H1 (cell line): ENCODE measurements around the gene TMEM144. TPM values are rescaled to one million over a fixed set of nuclear protein-coding genes. Genes with fewer than 3 reads are reported as not detected.

Experiments
- CTCF ChIA-PET: fragments of 300-600 bp; sonication (Branson Sonifier 250); formaldehyde crosslinking; loops from one replicate; lab custom pipeline; 2021; ENCODE audit not compliant: partially characterized antibody; lab: Charles Lee
- POLR2A ChIA-PET: fragments of 300-600 bp; sonication (Branson Sonifier 250); formaldehyde crosslinking; loops from one replicate; lab custom pipeline; 2021; ENCODE audit warnings: inconsistent platforms; ENCODE audit not compliant: partially characterized antibody; lab: Charles Lee
- DNase-seq, 2 experiments: peaks; one replicate each; pipeline versions ENCODE4 v3.0.0 to v3.0.0-alpha.2; 2010 to 2022; ENCODE audit warnings: low spot score in 2 of 2, low read depth in 1 of 2, mixed read lengths in 1 of 2
- FAIRE-seq: peaks from 2 replicates; lab custom pipeline; 2011; peaks lifted over from hg19 to GRCh38; lab: Jason Lieb, UNC
- H2AFZ ChIP-seq: 2 replicates; pipeline ENCODE4 v1.8.1; 2012; ENCODE audit warnings: low read length, inconsistent platforms
- H2AK5ac ChIP-seq: 2 replicates; pipeline ENCODE4 v1.6.1; 2013; ENCODE audit warnings: low read depth, low read length
- H2BK120ac ChIP-seq: replicated peaks from 2 replicates; pipeline ENCODE3; 2013; ENCODE audit warnings: low read depth, low read length, inconsistent platforms
- H2BK12ac ChIP-seq: 2 replicates; pipeline ENCODE4 v1.6.1; 2013; ENCODE audit warnings: low read depth, low read length
- H2BK15ac ChIP-seq: 2 replicates; pipeline ENCODE4 v1.6.1; 2013; ENCODE audit warnings: low read length
- H2BK20ac ChIP-seq: 2 replicates; pipeline ENCODE4 v1.6.1; 2013; ENCODE audit warnings: low read length
- H2BK5ac ChIP-seq: 2 replicates; pipeline ENCODE4 v1.6.1; 2013; ENCODE audit warnings: low read depth, low read length
- H3K14ac ChIP-seq: 2 replicates; pipeline ENCODE4 v1.6.1; 2013; ENCODE audit warnings: inconsistent platforms; ENCODE audit not compliant: insufficient read length
- H3K18ac ChIP-seq: 2 replicates; pipeline ENCODE4 v1.6.1; 2013; ENCODE audit warnings: low read length; ENCODE audit errors: extremely low read depth
- H3K23ac ChIP-seq: 2 replicates; pipeline ENCODE4 v1.6.1; 2013; ENCODE audit warnings: inconsistent platforms; ENCODE audit not compliant: insufficient read length
- H3K23me2 ChIP-seq: 2 replicates; pipeline ENCODE4 v1.6.1; 2013; ENCODE audit warnings: low read depth, low read length
- H3K27ac ChIP-seq: 2 replicates; pipeline ENCODE4 v1.6.1; 2011; ENCODE audit warnings: low read depth, low read length, inconsistent platforms
- H3K27me3 ChIP-seq, 4 experiments: replicated peaks in 1 of 4; 1 replicate in 1 of 4; 2 replicates in 3 of 4; pipeline versions ENCODE4 v1.6.1 to v1.8.1; 2011 to 2013; ENCODE audit warnings: low read length in 3 of 4, mild to moderate bottlenecking in 3 of 4, inconsistent platforms in 2 of 4, mixed read lengths in 2 of 4, moderate library complexity in 1 of 4; ENCODE audit not compliant: control insufficient read depth in 3 of 4, insufficient read depth in 3 of 4; ENCODE audit errors: extremely low read depth in 1 of 4
- H3K36me3 ChIP-seq, 4 experiments: 2 replicates each; pipeline versions ENCODE4 v1.6.1 to v1.8.1; 2011 to 2013; ENCODE audit warnings: mild to moderate bottlenecking in 4 of 4, low read length in 3 of 4, moderate library complexity in 2 of 4, control low read depth in 1 of 4, inconsistent platforms in 1 of 4; ENCODE audit not compliant: insufficient read depth in 4 of 4, control insufficient read depth in 2 of 4
- H3K4ac ChIP-seq: replicated peaks from 2 replicates; pipeline ENCODE3; 2013; ENCODE audit warnings: low read length, low read depth, mixed read lengths, inconsistent platforms; ENCODE audit not compliant: insufficient read length
- H3K4me1 ChIP-seq, 4 experiments: replicated peaks in 1 of 4; 1 replicate in 1 of 4; 2 replicates in 3 of 4; pipeline versions ENCODE4 v1.6.1 to v1.8.1; 2011 to 2013; ENCODE audit warnings: low read length in 3 of 4, inconsistent platforms in 2 of 4, mixed read lengths in 1 of 4; ENCODE audit not compliant: insufficient read depth in 4 of 4, control insufficient read depth in 3 of 4
- H3K4me2 ChIP-seq, 2 experiments: 2 replicates each; pipeline versions ENCODE4 v1.6.1 to v1.8.1; 2011 to 2013; ENCODE audit warnings: low read depth in 2 of 2, low read length in 2 of 2, control low read depth in 1 of 2, inconsistent platforms in 1 of 2, mild to moderate bottlenecking in 1 of 2; ENCODE audit not compliant: insufficient read depth in 1 of 2
- H3K4me3 ChIP-seq, 4 experiments: fragments of 200-600, 300-600 bp in 1 of 4; sonication (generic), shearing (Covaris generic), sonication (Bioruptor Twin) in 1 of 4; 2 replicates each; pipeline versions ENCODE4 v1.5.1 to v1.8.1; 2011 to 2016; ENCODE audit warnings: low read length in 4 of 4, low read depth in 3 of 4, control low read depth in 2 of 4, inconsistent platforms in 2 of 4, mild to moderate bottlenecking in 2 of 4, mixed read lengths in 1 of 4, moderate library complexity in 1 of 4; ENCODE audit not compliant: insufficient read depth in 2 of 4; ENCODE audit errors: extremely low read depth in 1 of 4
- H3K56ac ChIP-seq: replicated peaks from 2 replicates; pipeline ENCODE3; 2013; ENCODE audit warnings: low read depth, mild to moderate bottlenecking, mixed read lengths, low read length, inconsistent platforms; ENCODE audit not compliant: insufficient read length
- H3K79me1 ChIP-seq: 2 replicates; pipeline ENCODE4 v1.6.1; 2013; ENCODE audit warnings: low read depth, low read length, control low read depth
- H3K79me2 ChIP-seq, 2 experiments: 2 replicates each; pipeline versions ENCODE4 v1.6.1 to v1.8.1; 2012 to 2013; ENCODE audit warnings: low read length in 2 of 2, mild to moderate bottlenecking in 2 of 2, inconsistent platforms in 1 of 2; ENCODE audit not compliant: insufficient read depth in 2 of 2, control insufficient read depth in 1 of 2
- H3K9ac ChIP-seq, 4 experiments: replicated peaks in 1 of 4; 1 replicate in 1 of 4; 2 replicates in 3 of 4; pipeline versions ENCODE4 v1.6.1 to v1.8.1; 2011 to 2013; ENCODE audit warnings: low read depth in 3 of 4, low read length in 3 of 4, control low read depth in 2 of 4, mild to moderate bottlenecking in 2 of 4, moderate library complexity in 2 of 4, inconsistent platforms in 1 of 4; ENCODE audit errors: extremely low read depth in 1 of 4
- H3K9me3 ChIP-seq, 2 experiments: 2 replicates each; pipeline versions ENCODE4 v1.6.1 to v1.8.1; 2012 to 2013; ENCODE audit warnings: mild to moderate bottlenecking in 2 of 2, moderate library complexity in 2 of 2, control low read depth in 1 of 2, inconsistent platforms in 1 of 2, low read depth in 1 of 2, low read length in 1 of 2, mixed read lengths in 1 of 2; ENCODE audit not compliant: insufficient read depth in 2 of 2
- H4K20me1 ChIP-seq, 2 experiments: replicated peaks in 1 of 2; 2 replicates each; pipeline versions ENCODE3 to v1.8.1; 2011 to 2013; ENCODE audit warnings: inconsistent platforms in 2 of 2, low read length in 2 of 2, mild to moderate bottlenecking in 1 of 2; ENCODE audit not compliant: insufficient read depth in 2 of 2, control insufficient read depth in 1 of 2
- H4K5ac ChIP-seq: 2 replicates; pipeline ENCODE4 v1.6.1; 2013; ENCODE audit warnings: low read length, low read depth, mixed read lengths, inconsistent platforms; ENCODE audit not compliant: insufficient read length
- H4K8ac ChIP-seq: 2 replicates; pipeline ENCODE4 v1.8.0; 2013; ENCODE audit warnings: mild to moderate bottlenecking, moderate library complexity, low read length, inconsistent platforms; ENCODE audit not compliant: insufficient read depth; ENCODE audit errors: extremely low read depth
- H4K91ac ChIP-seq: replicated peaks from 2 replicates; pipeline ENCODE3; 2013; ENCODE audit warnings: low read length, mixed read lengths, inconsistent platforms; ENCODE audit not compliant: insufficient read length
- ASH2L ChIP-seq: fragments of 200-600, 300-600 bp; sonication (generic); IDR thresholded peaks from one replicate; pipeline ENCODE4 v1.7.1; 2017; ENCODE audit warnings: low read length
- BRCA1 ChIP-seq: IDR thresholded peaks from 2 replicates; pipeline ENCODE4 v1.6.1; 2012; ENCODE audit warnings: low read depth, low read length, improper control_type of control experiment
- CHD1 ChIP-seq: IDR thresholded peaks from 2 replicates; pipeline ENCODE4 v1.6.1; 2012; ENCODE audit warnings: low read depth, low read length, improper control_type of control experiment
- CHD2 ChIP-seq: IDR thresholded peaks from 2 replicates; pipeline ENCODE4 v1.6.1; 2012; ENCODE audit warnings: low read length, improper control_type of control experiment
- CTBP2 ChIP-seq: IDR thresholded peaks from 2 replicates; pipeline ENCODE4 v1.7.0; 2011; ENCODE audit warnings: borderline replicate concordance, mild to moderate bottlenecking, moderate library complexity, mixed read lengths, low read length; ENCODE audit not compliant: insufficient read depth, insufficient read length
- GABPA ChIP-seq: IDR thresholded peaks from 2 replicates; pipeline ENCODE4 v1.6.1; 2011; ENCODE audit warnings: mild to moderate bottlenecking, low read length, moderate library complexity, borderline replicate concordance; ENCODE audit not compliant: insufficient read depth
- HDAC2 ChIP-seq, 2 experiments: fragments of 300-600 bp in 1 of 2; sonication (generic) in 1 of 2; IDR thresholded peaks; 2 replicates each; pipeline ENCODE4 v1.6.1; 2011 to 2012; ENCODE audit warnings: low read depth in 2 of 2, low read length in 2 of 2, mild to moderate bottlenecking in 2 of 2, moderate library complexity in 2 of 2, borderline replicate concordance in 1 of 2, inconsistent platforms in 1 of 2
- JUND ChIP-seq: IDR thresholded peaks from 2 replicates; pipeline ENCODE4 v1.6.1; 2011; ENCODE audit warnings: mild to moderate bottlenecking, improper control_type of control experiment, low read length
- NANOG ChIP-seq: IDR thresholded peaks from 2 replicates; pipeline ENCODE4 v1.6.1; 2011; ENCODE audit warnings: low read length, low read depth, mild to moderate bottlenecking, inconsistent platforms; ENCODE audit not compliant: insufficient read depth, poor library complexity, severe bottlenecking
- SUZ12 ChIP-seq: fragments of 200-600 bp; sonication (generic); IDR thresholded peaks from 2 replicates; pipeline ENCODE4 v1.6.1; 2012; ENCODE audit warnings: mild to moderate bottlenecking, inconsistent platforms, low read length, moderate library complexity, mixed read lengths
- WGBS, 2 experiments: shearing (Covaris generic) in 1 of 2; methylation state at CpG; one replicate each; pipeline versions ENCODE4 v1.1.6 to v1.1.7; 2013 to 2015; ENCODE audit warnings: low lambda C conversion rate in 2 of 2, mixed read lengths in 2 of 2, inconsistent platforms in 1 of 2, low coverage in 1 of 2, missing lambda C conversion rate in 1 of 2; ENCODE audit not compliant: insufficient replicate concordance in 2 of 2, insufficient coverage in 1 of 2, insufficient read length in 1 of 2; ENCODE audit errors: extremely low coverage in 1 of 2, missing lambda C conversion rate in 1 of 2; 5-methylcytosine and 5-hydroxymethylcytosine counted together
- polyA plus RNA-seq, 7 experiments: library from polyadenylated mRNA; depleted of rRNA in 3 of 7; stranded (reverse) in 5 of 7; unstranded in 2 of 7; fragments of >200 nt in 5 of 7; fragments of 200-250 nt in 2 of 7; gene quantifications; 1 replicate in 5 of 7; 2 replicates in 1 of 7; 4 replicates in 1 of 7; pipeline versions ENCODE4 v1.2.1 to v1.2.3, GENCODE V29; 2011 to 2013; ENCODE audit warnings: missing spikeins in 2 of 7, mixed read lengths in 2 of 7
- total RNA-seq: library from RNA; stranded (reverse); fragmentation: NEBNext Ultra II Directional; extraction: Animal tissue kit (Norgen Biotek cat#: 25700); gene quantifications from 2 replicates; pipeline ENCODE4 v1.2.1, GENCODE V29; 2021
- TF ChIP-seq, protein P1 (sequence below): IDR thresholded peaks from 2 replicates; pipeline ENCODE4 v1.6.1; 2011; ENCODE audit warnings: low read length, improper control_type of control experiment

The TMEM144 gene
- total and polyA plus RNA-seq, 2 of the 8 experiments (the other 6 are each of a cell fraction or from before 2014, with no cell fraction given), result 1.9 to 2.6 TPM

DNA sequence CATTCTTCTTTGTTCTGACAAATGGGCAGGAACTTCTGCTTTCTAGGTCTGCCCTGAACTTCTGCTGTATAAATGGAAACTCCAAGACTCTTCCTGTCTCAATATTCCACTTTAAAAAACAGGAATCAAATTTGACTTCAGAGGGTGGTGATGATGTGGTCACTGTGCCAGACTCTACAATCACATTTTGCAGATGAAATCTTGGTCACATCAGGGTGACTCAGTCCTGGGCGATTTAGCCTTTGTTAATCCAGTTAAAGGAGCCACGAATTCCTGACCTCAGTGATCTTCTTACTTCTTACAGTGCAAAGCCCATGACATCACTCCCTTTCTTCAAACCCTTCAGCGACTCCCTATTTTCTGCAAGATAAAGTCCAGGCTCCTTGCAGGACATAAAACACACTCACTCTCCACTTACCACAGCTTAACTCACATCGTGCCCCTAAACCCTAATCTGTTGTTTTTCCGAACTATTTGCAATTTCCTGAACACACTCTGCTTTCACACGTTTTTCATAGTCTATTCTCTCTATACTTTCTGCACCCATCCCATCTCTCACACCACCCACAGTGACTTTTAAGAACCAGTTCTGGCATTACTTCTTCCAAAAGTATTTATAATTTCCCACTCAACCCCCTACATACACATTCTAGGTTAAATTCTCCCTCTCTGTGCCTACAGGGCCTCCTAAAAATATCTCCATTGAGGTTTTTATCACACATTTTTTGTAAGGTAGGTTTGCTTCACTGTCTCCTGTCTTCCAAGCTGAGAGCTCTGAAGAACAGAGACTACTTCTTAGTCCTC is 48.5 kb upstream of the TMEM144 start:
- Histone ChIP-seq H2AFZ (peak overlapping the region; percentile 50; the same call in 1 of the 2 replicates), H2BK15ac (no peak overlapping the region), H3K79me1 (no peaks in the 10 kb centered on the region), H3K4me2 (no peak overlapping the region), H2AK5ac (no peak overlapping the region), H3K18ac (no peak overlapping the region), H3K27ac (no peak overlapping the region), H3K23me2 (no peaks in the 10 kb centered on the region), H4K5ac (no peak overlapping the region), H3K36me3 (no peaks in the 10 kb centered on the region), H3K79me2 (no peaks in the 10 kb centered on the region), H2BK20ac (no peak overlapping the region), H2BK120ac (no peak overlapping the region), H3K14ac (no peak overlapping the region), H3K23ac (no peak overlapping the region), H4K20me1 (no peaks in the 10 kb centered on the region), H4K91ac (no peak overlapping the region), H3K4me1 (no peaks in the 10 kb centered on the region), H3K4me3 (no peak overlapping the region), H2BK5ac (no peak overlapping the region), H3K9ac (no peak overlapping the region; a peak in 1 of 7 replicates), H3K4ac (no peak overlapping the region), H3K56ac (no peak overlapping the region), H3K27me3 (no peaks in the 10 kb centered on the region), H4K8ac (no peak overlapping the region), H3K9me3 (no peaks in the 10 kb centered on the region), H2BK12ac (no peak overlapping the region)
- CTCF ChIA-PET, result interaction anchor here (5.4 kb wide), 1 partner anchor 10 kb away, joined by 23 read pairs; the partner anchor contains the start of gene GASK1B
- WGBS, 2 experiments, result 91% methylated on average over 6 of the region's 6 CpGs; no CpG with 5 or more reads in 1 of the 2 experiments
- DNase-seq (no peak), FAIRE-seq (no peak)
- POLR2A ChIA-PET, result no interaction called here
- no peak for TF ChIP-seq CHD2
- no peak for TF ChIP-seq ASH2L
- TF ChIP-seq SUZ12, result no peak
- no peak for TF ChIP-seq JUND
- no peak for TF ChIP-seq CTBP2
- no peak for TF ChIP-seq NANOG
- TF ChIP-seq GABPA, result no peak
- no peak for TF ChIP-seq HDAC2 (IDR thresholded peaks at IDR 0.05; ENCODE audit: borderline replicate concordance in 1 of 2, low read depth in 2 of 2, low read length in 2 of 2)
- TF ChIP-seq BRCA1, result no peak
- TF ChIP-seq, protein P1, sequence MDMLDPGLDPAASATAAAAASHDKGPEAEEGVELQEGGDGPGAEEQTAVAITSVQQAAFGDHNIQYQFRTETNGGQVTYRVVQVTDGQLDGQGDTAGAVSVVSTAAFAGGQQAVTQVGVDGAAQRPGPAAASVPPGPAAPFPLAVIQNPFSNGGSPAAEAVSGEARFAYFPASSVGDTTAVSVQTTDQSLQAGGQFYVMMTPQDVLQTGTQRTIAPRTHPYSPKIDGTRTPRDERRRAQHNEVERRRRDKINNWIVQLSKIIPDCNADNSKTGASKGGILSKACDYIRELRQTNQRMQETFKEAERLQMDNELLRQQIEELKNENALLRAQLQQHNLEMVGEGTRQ, result no peak
- TF ChIP-seq CHD1, result no peak
